Measurements from ENCODE around the gene RAMP3. TPM values are rescaled to one million over a fixed set of nuclear protein-coding genes. Genes with fewer than 3 reads are reported as not detected.
A peak's percentile ranks its signal among the peaks of the same experiment; 100 is the strongest.

RAMP3 gene
- total and polyA plus RNA-seq, 3 experiments from 2014 or later = not detected

DNA sequence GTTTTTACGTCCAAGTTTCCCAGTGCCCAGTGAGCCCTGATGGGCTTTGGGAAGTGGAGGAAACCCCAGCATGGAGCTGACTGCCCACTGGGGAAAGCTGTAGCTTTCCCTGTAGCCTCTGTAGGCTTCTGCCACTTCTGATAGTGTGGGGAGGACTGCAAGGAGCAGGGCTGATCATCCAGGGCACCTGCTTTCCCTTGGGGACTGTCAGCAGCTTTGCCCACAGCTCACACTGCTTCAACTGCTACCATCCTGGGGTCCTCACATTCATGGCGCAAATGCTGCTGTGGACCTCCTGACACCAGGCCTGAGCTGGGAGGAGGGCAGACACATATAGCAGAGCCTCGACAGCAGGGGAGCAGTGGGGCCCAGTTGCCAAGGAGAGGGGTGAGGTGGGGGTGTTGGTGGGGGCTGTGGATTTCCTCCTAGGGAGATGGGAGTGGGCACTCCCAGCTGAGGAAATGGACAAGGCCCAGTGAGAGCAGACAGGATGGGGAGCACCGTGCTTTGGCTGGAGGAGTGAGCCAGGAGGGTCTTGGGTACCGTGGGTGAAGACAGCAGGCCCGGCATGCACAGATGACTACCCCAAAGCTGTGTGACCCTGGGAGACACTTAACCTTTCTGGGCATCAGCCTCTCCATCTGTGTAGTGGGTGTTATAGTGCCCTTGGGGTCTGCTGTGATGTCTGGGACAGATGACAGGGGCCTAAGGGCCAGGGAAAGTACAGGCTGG is 16.2 kb downstream of the RAMP3 start:
- Mint-ChIP-seq H3K4me3 (no peak overlapping the region), H3K27me3 (peaks cover 3 to 13% of the 10 kb centered on the region in 2 donors), H3K9me3 (no peaks in the 10 kb centered on the region), H3K4me1 (no peaks in the 10 kb centered on the region), H3K36me3 (no peaks in the 10 kb centered on the region), H3K27ac (no peak overlapping the region)
- Histone ChIP-seq H3K27me3 (ENCODE audit: insufficient read depth, low read length, poor library complexity, severe bottlenecking) (no peaks in the 10 kb centered on the region), H3K36me3 (ENCODE audit: insufficient read depth, low read length) (no peaks in the 10 kb centered on the region), H3K27ac (ENCODE audit: low read depth, low read length) (no peak overlapping the region), H3K9me3 (ENCODE audit: low read length) (no peaks in the 10 kb centered on the region), H3K4me3 (ENCODE audit: low read length) (no peak overlapping the region), H3K4me1 (ENCODE audit: insufficient read depth, low read length) (no peaks in the 10 kb centered on the region)
- ChIA-PET POLR2A (no interaction called here), CTCF (interaction anchor here (0.6 kb wide), 2 partner anchors 20 to 696 kb away, joined by 3 to 4 read pairs; no protein-coding TSS in a partner anchor)
- DNase-seq = peak in 1 of 5 donors; percentile 10

DNA sequence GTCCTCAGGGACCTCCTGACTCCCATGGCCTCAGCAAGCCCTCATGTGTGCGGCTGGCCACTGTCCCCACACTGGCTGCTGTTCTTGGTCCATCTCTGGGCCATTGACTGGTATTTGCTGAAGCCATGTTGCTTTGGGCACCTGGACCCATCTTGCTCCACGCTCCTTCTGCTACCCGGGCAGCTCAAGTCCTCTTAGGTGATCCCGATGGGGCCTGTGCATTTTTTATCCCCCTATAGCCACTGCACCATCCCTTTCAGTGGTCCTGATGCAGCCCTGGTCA is 16.7 kb downstream of the RAMP3 start:
- DNase-seq = peak in 1 of 5 donors; percentile 3
- H3K4me3 ChIP-seq (ENCODE audit: low read length) = no peak overlapping the region
- POLR2A ChIA-PET = no interaction called here
- no peaks in the 10 kb centered on the region for H3K4me1 Mint-ChIP-seq
- no peaks in the 10 kb centered on the region for H3K36me3 Mint-ChIP-seq
- H3K4me1 ChIP-seq (ENCODE audit: insufficient read depth, low read length) = no peaks in the 10 kb centered on the region
- CTCF ChIA-PET = no interaction called here
- H3K36me3 ChIP-seq (ENCODE audit: insufficient read depth, low read length) = no peaks in the 10 kb centered on the region
- H3K27me3 Mint-ChIP-seq = peaks cover 3 to 13% of the 10 kb centered on the region in 2 donors
- H3K4me3 Mint-ChIP-seq = no peak overlapping the region
- no peak overlapping the region for H3K27ac ChIP-seq (ENCODE audit: low read depth, low read length)
- H3K27ac Mint-ChIP-seq = no peak overlapping the region
- no peaks in the 10 kb centered on the region for H3K27me3 ChIP-seq (ENCODE audit: insufficient read depth, low read length, poor library complexity, severe bottlenecking)
- no peaks in the 10 kb centered on the region for H3K9me3 Mint-ChIP-seq
- H3K9me3 ChIP-seq (ENCODE audit: low read length) = no peaks in the 10 kb centered on the region

DNA sequence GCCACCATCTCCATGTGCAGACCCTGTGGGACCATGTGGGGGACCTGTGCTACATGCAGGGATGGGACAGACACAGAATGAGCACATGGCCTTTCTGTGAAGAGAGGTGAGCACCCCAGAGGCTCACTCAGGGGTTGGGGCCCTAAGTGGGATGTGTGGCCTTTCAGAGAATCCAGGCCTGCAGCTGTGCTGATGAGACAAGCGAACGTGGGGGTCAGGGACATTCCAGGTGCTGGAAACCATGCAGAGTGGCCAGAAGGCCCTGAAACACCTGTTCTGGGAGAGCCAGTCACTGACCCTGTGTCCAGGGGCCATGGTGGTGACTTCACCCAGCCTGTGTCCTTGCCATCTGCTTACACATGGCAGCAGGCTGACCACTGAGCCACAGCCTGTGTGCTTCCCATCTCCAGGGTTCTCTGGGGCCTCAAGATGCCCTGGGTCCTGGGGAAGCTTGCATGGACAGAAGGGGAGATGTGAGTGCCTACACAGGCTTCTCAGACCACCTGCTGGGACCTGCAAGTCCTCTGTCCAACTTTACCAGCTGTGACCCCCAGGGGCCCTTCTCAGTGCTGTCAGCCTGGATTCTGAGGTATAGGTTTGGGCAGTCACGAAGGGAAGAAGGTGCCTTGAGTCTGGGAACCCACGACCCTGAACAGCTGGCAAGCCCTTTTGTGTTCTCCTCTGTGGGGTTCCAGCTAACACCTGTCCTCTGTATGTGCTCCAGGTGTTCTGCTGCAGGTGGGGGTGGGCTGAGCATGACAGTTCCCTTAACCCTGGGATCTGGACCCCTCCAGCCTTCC is 17.6 kb downstream of the RAMP3 start:
- Histone ChIP-seq H3K27ac (ENCODE audit: low read depth, low read length) (no peak overlapping the region), H3K4me3 (ENCODE audit: low read length) (no peak overlapping the region), H3K9me3 (ENCODE audit: low read length) (no peaks in the 10 kb centered on the region), H3K27me3 (ENCODE audit: insufficient read depth, low read length, poor library complexity, severe bottlenecking) (peaks cover 5% of the 10 kb centered on the region), H3K4me1 (ENCODE audit: insufficient read depth, low read length) (no peaks in the 10 kb centered on the region), H3K36me3 (ENCODE audit: insufficient read depth, low read length) (no peaks in the 10 kb centered on the region)
- ChIA-PET CTCF (no interaction called here), POLR2A (no interaction called here)
- DNase-seq = peak in 1 of 5 donors; percentile 8
- no peak overlapping the region for H3K4me3 Mint-ChIP-seq
- H3K9me3 Mint-ChIP-seq = no peaks in the 10 kb centered on the region
- H3K4me1 Mint-ChIP-seq = no peaks in the 10 kb centered on the region
- peak overlapping the region in 1 of 8 donors; percentile 24 for H3K27ac Mint-ChIP-seq
- H3K27me3 Mint-ChIP-seq = peaks cover 3 to 17% of the 10 kb centered on the region in 2 donors
- H3K36me3 Mint-ChIP-seq = no peaks in the 10 kb centered on the region

- Mint-ChIP-seq H3K27me3 (peaks cover 1 to 17% of the 10 kb centered on the region in 2 donors), H3K27ac (no peak overlapping the region), H3K9me3 (no peaks in the 10 kb centered on the region), H3K4me1 (no peaks in the 10 kb centered on the region), H3K4me3 (no peak overlapping the region), H3K36me3 (no peaks in the 10 kb centered on the region)
- H3K4me1 ChIP-seq (ENCODE audit: insufficient read depth, low read length) = no peaks in the 10 kb centered on the region
- H3K4me3 ChIP-seq (ENCODE audit: low read length) = no peak overlapping the region
- DNase-seq = peak in 1 of 5 donors; percentile 11
- no peaks in the 10 kb centered on the region for H3K9me3 ChIP-seq (ENCODE audit: low read length)
- H3K27me3 ChIP-seq (ENCODE audit: insufficient read depth, low read length, poor library complexity, severe bottlenecking) = peaks cover 5% of the 10 kb centered on the region
- H3K27ac ChIP-seq (ENCODE audit: low read depth, low read length) = no peak overlapping the region
- ChIA-PET POLR2A (no interaction called here), CTCF (no interaction called here)
- no peaks in the 10 kb centered on the region for H3K36me3 ChIP-seq (ENCODE audit: insufficient read depth, low read length)
Observed at GRCh38 chr7:45176091-45176490, 18.5 kb downstream of the RAMP3 start.

GRCh38 chr7:45176886-45177731 is 19.5 kb downstream of the RAMP3 start:
- Histone ChIP-seq H3K4me1 (ENCODE audit: insufficient read depth, low read length) (no peaks in the 10 kb centered on the region), H3K9me3 (ENCODE audit: low read length) (no peaks in the 10 kb centered on the region), H3K27ac (ENCODE audit: low read depth, low read length) (no peak overlapping the region), H3K4me3 (ENCODE audit: low read length) (no peak overlapping the region), H3K27me3 (ENCODE audit: insufficient read depth, low read length, poor library complexity, severe bottlenecking) (peaks cover 5% of the 10 kb centered on the region), H3K36me3 (ENCODE audit: insufficient read depth, low read length) (no peaks in the 10 kb centered on the region)
- peaks cover 3 to 21% of the 10 kb centered on the region in 2 donors for H3K27me3 Mint-ChIP-seq
- no peaks in the 10 kb centered on the region for H3K4me1 Mint-ChIP-seq
- CTCF ChIA-PET = no interaction called here
- no peak overlapping the region for H3K27ac Mint-ChIP-seq
- H3K4me3 Mint-ChIP-seq = no peak overlapping the region
- no peaks in the 10 kb centered on the region for H3K9me3 Mint-ChIP-seq
- POLR2A ChIA-PET = no interaction called here
- DNase-seq = no peak
- H3K36me3 Mint-ChIP-seq = no peaks in the 10 kb centered on the region

- Histone ChIP-seq H3K4me3 (ENCODE audit: low read length) (no peak overlapping the region), H3K4me1 (ENCODE audit: insufficient read depth, low read length) (no peaks in the 10 kb centered on the region), H3K27ac (ENCODE audit: low read depth, low read length) (no peak overlapping the region), H3K36me3 (ENCODE audit: insufficient read depth, low read length) (no peaks in the 10 kb centered on the region), H3K27me3 (ENCODE audit: insufficient read depth, low read length, poor library complexity, severe bottlenecking) (peaks cover 5% of the 10 kb centered on the region), H3K9me3 (ENCODE audit: low read length) (no peaks in the 10 kb centered on the region)
- H3K9me3 Mint-ChIP-seq = no peaks in the 10 kb centered on the region
- ChIA-PET CTCF (no interaction called here), POLR2A (no interaction called here)
- H3K27me3 Mint-ChIP-seq = peaks cover 3 to 21% of the 10 kb centered on the region in 2 donors
- no peak for DNase-seq
- no peaks in the 10 kb centered on the region for H3K4me1 Mint-ChIP-seq
- H3K4me3 Mint-ChIP-seq = no peak overlapping the region
- H3K36me3 Mint-ChIP-seq = no peaks in the 10 kb centered on the region
- H3K27ac Mint-ChIP-seq = no peak overlapping the region
Observed at GRCh38 chr7:45177801-45178200, 20.2 kb downstream of the RAMP3 start.

- no peak for DNase-seq
- peaks cover 5% of the 10 kb centered on the region for H3K27me3 ChIP-seq (ENCODE audit: insufficient read depth, low read length, poor library complexity, severe bottlenecking)
- no peaks in the 10 kb centered on the region for H3K4me1 Mint-ChIP-seq
Observed at GRCh38 chr7:45178241-45179225, 20.9 kb downstream of the RAMP3 start.

More at GRCh38 chr7:45178241-45179225, 20.9 kb downstream of the RAMP3 start:
- ChIA-PET CTCF (no interaction called here), POLR2A (no interaction called here)
- no peak overlapping the region for H3K4me3 Mint-ChIP-seq
- no peaks in the 10 kb centered on the region for H3K9me3 Mint-ChIP-seq
- no peak overlapping the region for H3K27ac Mint-ChIP-seq
- Histone ChIP-seq H3K4me3 (ENCODE audit: low read length) (no peak overlapping the region), H3K9me3 (ENCODE audit: low read length) (no peaks in the 10 kb centered on the region), H3K27ac (ENCODE audit: low read depth, low read length) (no peak overlapping the region), H3K36me3 (ENCODE audit: insufficient read depth, low read length) (no peaks in the 10 kb centered on the region), H3K4me1 (ENCODE audit: insufficient read depth, low read length) (no peaks in the 10 kb centered on the region)
- peaks cover 3 to 21% of the 10 kb centered on the region in 2 donors for H3K27me3 Mint-ChIP-seq
- H3K36me3 Mint-ChIP-seq = no peaks in the 10 kb centered on the region
